Peyer's patch (tissue), 4 donors: ENCODE results near the gene CTNND1. TPM values are rescaled to one million over a fixed set of nuclear protein-coding genes. Genes with fewer than 3 reads are reported as not detected.

Source experiments
- DNase-seq, 3 donors: peaks; one replicate each; pipeline ENCODE4 v3.0.0-alpha.2; 2017 to 2019
- H3K27ac ChIP-seq, 4 donors: fragments of 200-600 bp; sonication (generic); one replicate each; pipeline ENCODE4 v1.5.1; 2016 to 2019
- H3K27me3 ChIP-seq, 2 donors: fragments of 200-600 bp; sonication (generic); one replicate each; pipeline ENCODE4 v1.5.1; 2019
- H3K36me3 ChIP-seq, 3 donors: fragments of 200-600 bp; sonication (generic); one replicate each; pipeline ENCODE4 v1.5.1; 2016 to 2019
- H3K4me1 ChIP-seq, 4 donors: fragments of 200-600 bp; sonication (generic); one replicate each; pipeline ENCODE4 v1.5.1; 2016 to 2019
- H3K4me3 ChIP-seq, 4 donors: fragments of 200-600 bp; sonication (generic); 1 replicate in 3 of 4; 2 replicates in 1 of 4; pipeline ENCODE4 v1.5.1; 2016 to 2019; ENCODE audit warnings: mild to moderate bottlenecking in 1 of 4
- H3K9me3 ChIP-seq, 4 donors: fragments of 200-600 bp; sonication (generic); one replicate each; pipeline ENCODE4 v1.5.1; 2016 to 2019; ENCODE audit warnings: mild to moderate bottlenecking in 1 of 4
- CTCF ChIP-seq, 6 experiments: fragments of 450-650 bp in 4 of 6; fragments of 200-600 bp in 2 of 6; sonication (generic) in 1 of 6; IDR thresholded peaks; one replicate each; pipeline ENCODE4 v1.5.1; 2017 to 2019; ENCODE audit warnings: antibody characterized with exemption in 6 of 6, mild to moderate bottlenecking in 3 of 6, moderate library complexity in 1 of 6
- POLR2A ChIP-seq, 2 donors: fragments of 450-650 bp; IDR thresholded peaks; one replicate each; pipeline ENCODE4 v1.5.1; 2017; ENCODE audit warnings: antibody characterized with exemption in 2 of 2, mild to moderate bottlenecking in 2 of 2, moderate library complexity in 2 of 2
- total RNA-seq, 4 donors: library from RNA; depleted of rRNA; stranded (reverse); fragments of >200 nt; gene quantifications; one replicate each; pipeline ENCODE4 v1.1.0, GENCODE V29; 2016

Gene CTNND1
- total RNA-seq, 4 donors from 2014 or later, result 205 to 366 (median 346) TPM

- Histone ChIP-seq H3K9me3 (no peaks in the 10 kb centered on the region), H3K4me3 (no peak overlapping the region), H3K27ac (no peak overlapping the region), H3K4me1 (peaks cover 0 to 10% (median 0%) of the 10 kb centered on the region in 4 donors), H3K27me3 (no peaks in the 10 kb centered on the region), H3K36me3 (no peaks in the 10 kb centered on the region)
- DNase-seq, result no peak
- TF ChIP-seq POLR2A (IDR thresholded peaks at IDR 0.05) (no peak), CTCF (IDR thresholded peaks at IDR 0.05) (no peak)
These were observed 32.8 kb upstream of the CTNND1 start for GRCh38 chr11:57728829-57729228.

GRCh38 chr11:57729479-57729878 is 32.1 kb upstream of the CTNND1 start:
- Histone ChIP-seq H3K9me3 (no peaks in the 10 kb centered on the region), H3K27ac (no peak overlapping the region), H3K36me3 (no peaks in the 10 kb centered on the region), H3K4me1 (peaks cover 0 to 10% (median 0%) of the 10 kb centered on the region in 4 donors), H3K27me3 (no peaks in the 10 kb centered on the region), H3K4me3 (no peak overlapping the region)
- no peak for TF ChIP-seq CTCF (IDR thresholded peaks at IDR 0.05)
- no peak for TF ChIP-seq POLR2A (IDR thresholded peaks at IDR 0.05)
- no peak for DNase-seq

- H3K27ac ChIP-seq, result no peak overlapping the region
- no peaks in the 10 kb centered on the region for H3K27me3 ChIP-seq
These were observed 28.9 kb upstream of the CTNND1 start for GRCh38 chr11:57732661-57733060.

GRCh38 chr11:57735619-57736298 is 25.8 kb upstream of the CTNND1 start:
- TF ChIP-seq POLR2A (IDR thresholded peaks at IDR 0.05) (no peak), CTCF (IDR thresholded peaks at IDR 0.05) (no peak)
- Histone ChIP-seq H3K27ac (peak overlapping the region in 1 of 4 donors; percentile 39), H3K36me3 (peaks cover 0 to 25% (median 0%) of the 10 kb centered on the region in 3 donors), H3K4me3 (no peak overlapping the region), H3K4me1 (peaks cover 0 to 13% (median 0%) of the 10 kb centered on the region in 4 donors), H3K9me3 (no peaks in the 10 kb centered on the region), H3K27me3 (no peaks in the 10 kb centered on the region)
- DNase-seq, result no peak

More at GRCh38 chr11:57732661-57733060, 28.9 kb upstream of the CTNND1 start:
- H3K4me3 ChIP-seq, result no peak overlapping the region
- peaks cover 0 to 7% (median 0%) of the 10 kb centered on the region in 3 donors for H3K36me3 ChIP-seq
- H3K4me1 ChIP-seq, result peaks cover 0 to 10% (median 0%) of the 10 kb centered on the region in 4 donors
- DNase-seq, result peak in 2 of 3 donors; percentile 58 to 65
- TF ChIP-seq POLR2A (IDR thresholded peaks at IDR 0.05), result no peak
- TF ChIP-seq CTCF (IDR thresholded peaks at IDR 0.05), result no peak
- no peaks in the 10 kb centered on the region for H3K9me3 ChIP-seq

GRCh38 chr11:57741132-57742086 is 20.2 kb upstream of the CTNND1 start, which contains the start of gene SELENOH:
TSS of gene SELENOH (plus strand) at chr11:57741491. CDS start at chr11:57741596, 105 bp downstream.
- H3K27me3 ChIP-seq, result no peaks in the 10 kb centered on the region
- TF ChIP-seq CTCF (IDR thresholded peaks at IDR 0.05) (peak in 1 of 6 experiments; percentile 4), POLR2A (IDR thresholded peaks at IDR 0.05) (peak; percentile 69 to 82)
- DNase-seq, result peak; percentile 92 to 97 (median 97)
- H3K4me1 ChIP-seq, result peaks cover 0 to 17% (median 7%) of the 10 kb centered on the region in 4 donors
- H3K36me3 ChIP-seq, result peaks cover 0 to 49% (median 0%) of the 10 kb centered on the region in 3 donors
- peak within 1 kb of the TSS; percentile 75 to 97 (median 90) for H3K4me3 ChIP-seq
- H3K27ac ChIP-seq, result peak within 1 kb of the TSS; percentile 92 to 97 (median 94)
- H3K9me3 ChIP-seq, result no peaks in the 10 kb centered on the region
